MM.1S (cell line): Measurements from ENCODE around the gene IER5.

Source experiments
- CTCF ChIP-seq: fragments of 300-600 bp; sonication (generic); IDR thresholded peaks from 2 replicates; pipeline ENCODE4 v1.5.1; 2016; ENCODE audit warnings: antibody characterized with exemption, low read length, mixed read lengths
- EZH2 ChIP-seq: fragments of 300-600 bp; sonication (generic); optimal IDR thresholded peaks from 2 replicates; pipeline ENCODE3; 2017; ENCODE audit warnings: low read depth, mild to moderate bottlenecking, antibody characterized with exemption, low read length, mixed read lengths
- EZH2phosphoT487 ChIP-seq: fragments of 300-600 bp; sonication (generic); IDR thresholded peaks from 2 replicates; pipeline ENCODE4 v1.6.1; 2018; ENCODE audit warnings: antibody characterized with exemption, low read length

GRCh38 chr1:181081395-181081794 lies 7.1 kb upstream of the IER5 start:
- TF ChIP-seq CTCF: no peak
- no peak for TF ChIP-seq EZH2
- no peak for TF ChIP-seq EZH2phosphoT487
